GM18517 (cell line): Measurements from ENCODE around the gene CPNE6.

ENCODE experiments used
- ATAC-seq: cut with Tn5 transposase; IDR thresholded peaks from one replicate; pipeline ENCODE4 v1.9.1; 2021; ENCODE audit warnings: mild to moderate bottlenecking, moderate library complexity; ENCODE audit not compliant: unreplicated experiment

CPNE6 gene

GRCh38 chr14:24123424-24124417 lies 52.4 kb downstream of the CPNE6 start:
- no peak for ATAC-seq

- no peak for ATAC-seq
Measured at GRCh38 chr14:24126939-24127338, 55.6 kb downstream of the CPNE6 start.

GRCh38 chr14:24127673-24128072 lies 56.3 kb downstream of the CPNE6 start:
- no peak for ATAC-seq
